SK-N-SH treated with all-trans-retinoic acid at 6 μM for 48 hours (cell line): ENCODE measurements around the gene KPTN.

Source experiments
- ATAC-seq: fragments of 200-7000 bp; cut with Tn5 transposase; 3 replicates; pipeline ENCODE4 v1.9.1; 2020; ENCODE audit warnings: mild to moderate bottlenecking, moderate library complexity
- ARNTL ChIP-seq: fragments of 450-650 bp; formaldehyde crosslinking; IDR thresholded peaks from 2 replicates; pipeline ENCODE4 v1.5.0; 2020; ENCODE audit warnings: low read depth, mild to moderate bottlenecking, moderate library complexity, borderline replicate concordance
- BACH2 ChIP-seq: fragments of 250-450 bp; sonication (Bioruptor Pico); IDR thresholded peaks from 2 replicates; pipeline ENCODE4 v1.9.0; 2021; ENCODE audit warnings: mild to moderate bottlenecking, borderline replicate concordance
- CSRNP3 ChIP-seq: fragments of 250-450 bp; sonication (Bioruptor Pico); IDR thresholded peaks from 2 replicates; pipeline ENCODE4 v1.5.1; 2021; ENCODE audit warnings: mild to moderate bottlenecking, moderate library complexity
- ESRRG ChIP-seq: fragments of 250-450 bp; sonication (Bioruptor Pico); IDR thresholded peaks from 2 replicates; pipeline ENCODE4 v1.6.1; 2021; ENCODE audit warnings: mild to moderate bottlenecking
- GLIS3 ChIP-seq: fragments of 250-450 bp; sonication (Bioruptor Pico); IDR thresholded peaks from 2 replicates; pipeline ENCODE4 v1.5.0; 2020; ENCODE audit warnings: mild to moderate bottlenecking, moderate library complexity
- ISL1 ChIP-seq: fragments of 250-450 bp; sonication (Bioruptor Pico); IDR thresholded peaks from 2 replicates; pipeline ENCODE4 v2.1.2; 2022; ENCODE audit warnings: mild to moderate bottlenecking, moderate library complexity
- OSR1 ChIP-seq: fragments of 250-450 bp; sonication (Bioruptor Pico); IDR thresholded peaks from 2 replicates; pipeline ENCODE4 v1.8.0; 2022; ENCODE audit warnings: moderate library complexity, mild to moderate bottlenecking, inconsistent platforms
- PATZ1 ChIP-seq: fragments of 250-450 bp; sonication (Bioruptor Pico); IDR thresholded peaks from 2 replicates; pipeline ENCODE4 v1.8.0; 2020; ENCODE audit warnings: mild to moderate bottlenecking, moderate library complexity, borderline replicate concordance
- POU6F1 ChIP-seq: fragments of 250-450 bp; sonication (Bioruptor Pico); IDR thresholded peaks from 2 replicates; pipeline ENCODE4 v1.8.0; 2021; ENCODE audit warnings: low read depth, mild to moderate bottlenecking, moderate library complexity, borderline replicate concordance
- RARB ChIP-seq: fragments of 250-450 bp; sonication (Bioruptor Pico); IDR thresholded peaks from 2 replicates; pipeline ENCODE4 v1.8.0; 2021; ENCODE audit warnings: mild to moderate bottlenecking, moderate library complexity
- SNAI2 ChIP-seq: fragments of 250-450 bp; sonication (Bioruptor Pico); IDR thresholded peaks from 2 replicates; pipeline ENCODE4 v1.5.0; 2020; ENCODE audit warnings: mild to moderate bottlenecking, moderate library complexity
- TCF4 ChIP-seq: fragments of 250-450 bp; sonication (Bioruptor Pico); IDR thresholded peaks from 2 replicates; pipeline ENCODE4 v1.8.0; 2021; ENCODE audit warnings: mild to moderate bottlenecking, moderate library complexity, borderline replicate concordance
- TOX ChIP-seq: fragments of 250-450 bp; sonication (Bioruptor Pico); IDR thresholded peaks from 2 replicates; pipeline ENCODE4 v1.8.0; 2021; ENCODE audit warnings: mild to moderate bottlenecking, moderate library complexity, borderline replicate concordance
- TSHZ2 ChIP-seq: fragments of 250-450 bp; sonication (Bioruptor Pico); IDR thresholded peaks from 2 replicates; pipeline ENCODE4 v1.5.0; 2020; ENCODE audit warnings: mild to moderate bottlenecking, moderate library complexity
- ZC3H10 ChIP-seq: fragments of 250-450 bp; sonication (Bioruptor Pico); IDR thresholded peaks from 2 replicates; pipeline ENCODE4 v1.5.1; 2021; ENCODE audit warnings: mild to moderate bottlenecking, moderate library complexity
- ZFP3 ChIP-seq: fragments of 250-450 bp; sonication (Bioruptor Pico); IDR thresholded peaks from 2 replicates; pipeline ENCODE4 v1.5.0; 2020; ENCODE audit warnings: mild to moderate bottlenecking, moderate library complexity
- ZFP30 ChIP-seq: fragments of 450-650 bp; formaldehyde crosslinking; IDR thresholded peaks from 2 replicates; pipeline ENCODE4 v1.5.0; 2022; ENCODE audit warnings: mild to moderate bottlenecking, moderate library complexity
- ZNF70 ChIP-seq: fragments of 450-650 bp; formaldehyde crosslinking; IDR thresholded peaks from 2 replicates; pipeline ENCODE4 v1.5.0; 2020; ENCODE audit warnings: mild to moderate bottlenecking, moderate library complexity
- ZNF8 ChIP-seq: fragments of 450-650 bp; formaldehyde crosslinking; IDR thresholded peaks from 2 replicates; pipeline ENCODE4 v1.5.0; 2020; ENCODE audit warnings: mild to moderate bottlenecking, moderate library complexity

KPTN gene

GRCh38 chr19:47483800-47484690, at the start of gene KPTN:
Gene KPTN, minus strand, starts transcription at chr19:47484219. Its CDS starts 59 bp downstream, at chr19:47484160.
- 0 out of 2 replicates have a peak, but pooled peaks have one; percentile 24 for TF ChIP-seq CSRNP3
- TF ChIP-seq PATZ1 (CRISPR knock-in tag) = peak; percentile 74; the same call in 1 of the 2 replicates
- TF ChIP-seq GLIS3 (CRISPR knock-in tag) = no peak
- TF ChIP-seq ESRRG (CRISPR knock-in tag) = 0 out of 2 replicates have a peak, but pooled peaks have one; percentile 10
- TF ChIP-seq ZC3H10 (CRISPR knock-in tag) = 0 out of 2 replicates have a peak, but pooled peaks have one; percentile 39

GRCh38 chr19:47531640-47532387, 47.8 kb upstream of the KPTN start:
- no peak for ATAC-seq
- TF ChIP-seq SNAI2 (CRISPR knock-in tag) = no peak
- TF ChIP-seq TOX (CRISPR knock-in tag) = no peak
- no peak for TF ChIP-seq ZFP30
- no peak for TF ChIP-seq TSHZ2 (CRISPR knock-in tag)
- TF ChIP-seq ARNTL (CRISPR knock-in tag) = no peak
- no peak for TF ChIP-seq BACH2
- no peak for TF ChIP-seq ESRRG (CRISPR knock-in tag)
- no peak for TF ChIP-seq RARB (CRISPR knock-in tag)
- no peak for TF ChIP-seq CSRNP3
- TF ChIP-seq OSR1 (CRISPR knock-in tag) = no peak
- no peak for TF ChIP-seq POU6F1 (CRISPR knock-in tag)
- TF ChIP-seq ISL1 = no peak
- no peak for TF ChIP-seq ZNF8 (CRISPR knock-in tag)
- TF ChIP-seq TCF4 (CRISPR knock-in tag) = no peak

More at GRCh38 chr19:47483800-47484690, at the start of gene KPTN:
- ATAC-seq = peak; percentile 92

GRCh38 chr19:47529018-47529742, 45.2 kb upstream of the KPTN start:
- TF ChIP-seq CSRNP3 = no peak
- no peak for TF ChIP-seq GLIS3 (CRISPR knock-in tag)
- no peak for TF ChIP-seq POU6F1 (CRISPR knock-in tag)
- TF ChIP-seq ZFP3 = no peak
- no peak for TF ChIP-seq ZNF70 (CRISPR knock-in tag)
- TF ChIP-seq ESRRG (CRISPR knock-in tag) = no peak
- TF ChIP-seq TOX (CRISPR knock-in tag) = no peak
- no peak for TF ChIP-seq ZNF8 (CRISPR knock-in tag)
- TF ChIP-seq BACH2 = no peak
- TF ChIP-seq ISL1 = no peak
- TF ChIP-seq ZC3H10 (CRISPR knock-in tag) = no peak
- no peak for TF ChIP-seq OSR1 (CRISPR knock-in tag)
- TF ChIP-seq TCF4 (CRISPR knock-in tag) = no peak
- no peak for ATAC-seq
